Gastroesophageal sphincter (tissue), 4 donors: ENCODE results near the gene C9orf72. TPM values are rescaled to one million over a fixed set of nuclear protein-coding genes. Genes with fewer than 3 reads are reported as not detected.

Source experiments
- ATAC-seq: fragments of 150-250 bp; one replicate; pipeline ENCODE4 v1.9.1; 2016; ENCODE audit warnings: mild to moderate bottlenecking, moderate library complexity
- H3K27ac ChIP-seq, 4 donors: fragments of 200-600 bp; sonication (generic) in 3 of 4; 1 replicate in 3 of 4; 2 replicates in 1 of 4; pipeline ENCODE4 v1.5.1; 2016 to 2019
- H3K27me3 ChIP-seq: fragments of 200-600 bp; sonication (generic); one replicate; pipeline ENCODE4 v1.5.1; 2019
- H3K36me3 ChIP-seq, 2 donors: fragments of 200-600 bp; sonication (generic); one replicate each; pipeline ENCODE4 v1.5.1; 2019; ENCODE audit warnings: control low read depth in 1 of 2
- H3K4me1 ChIP-seq, 3 donors: fragments of 200-600 bp; sonication (generic); 1 replicate in 2 of 3; 2 replicates in 1 of 3; pipeline ENCODE4 v1.5.1; 2016 to 2019; ENCODE audit warnings: control low read depth in 2 of 3
- H3K4me3 ChIP-seq, 2 donors: fragments of 200-600 bp; sonication (generic); one replicate each; pipeline ENCODE4 v1.5.1; 2019; ENCODE audit warnings: mild to moderate bottlenecking in 1 of 2, moderate library complexity in 1 of 2
- H3K9me3 ChIP-seq, 3 donors: fragments of 200-600 bp; sonication (generic); one replicate each; pipeline ENCODE4 v1.5.1; 2017 to 2019; ENCODE audit warnings: control low read depth in 2 of 3
- CTCF ChIP-seq, 4 experiments: fragments of 200-600 bp in 2 of 4; fragments of 450-650 bp in 2 of 4; sonication (generic) in 1 of 4; IDR thresholded peaks; one replicate each; pipeline ENCODE4 v1.5.1; 2017 to 2019; ENCODE audit warnings: antibody characterized with exemption in 4 of 4, mild to moderate bottlenecking in 2 of 4, moderate library complexity in 2 of 4
- EP300 ChIP-seq: sonication (generic); formaldehyde crosslinking; IDR thresholded peaks from one replicate; pipeline ENCODE4 v1.6.1; 2017; ENCODE audit warnings: antibody characterized with exemption, mild to moderate bottlenecking
- POLR2A ChIP-seq, 2 donors: fragments of 450-650 bp; IDR thresholded peaks; one replicate each; pipeline ENCODE4 v1.6.1; 2017; ENCODE audit warnings: antibody characterized with exemption in 2 of 2, mild to moderate bottlenecking in 2 of 2, moderate library complexity in 1 of 2
- POLR2AphosphoS5 ChIP-seq: sonication (generic); formaldehyde crosslinking; IDR thresholded peaks from one replicate; pipeline ENCODE4 v1.6.1; 2017; ENCODE audit warnings: antibody characterized with exemption
- WGBS, 2 donors: methylation state at CpG; one replicate each; pipeline ENCODE4 v1.1.5; 2018; ENCODE audit warnings: low coverage in 1 of 2; 5-methylcytosine and 5-hydroxymethylcytosine counted together
- total RNA-seq, 4 donors: library from RNA; depleted of rRNA; stranded (reverse); fragments of >200 nt; gene quantifications; one replicate each; pipeline ENCODE4 v1.1.0, GENCODE V29; 2016

C9orf72 gene
- total RNA-seq, 4 donors from 2014 or later = 8.9 to 28.3 (median 16.0) TPM

DNA sequence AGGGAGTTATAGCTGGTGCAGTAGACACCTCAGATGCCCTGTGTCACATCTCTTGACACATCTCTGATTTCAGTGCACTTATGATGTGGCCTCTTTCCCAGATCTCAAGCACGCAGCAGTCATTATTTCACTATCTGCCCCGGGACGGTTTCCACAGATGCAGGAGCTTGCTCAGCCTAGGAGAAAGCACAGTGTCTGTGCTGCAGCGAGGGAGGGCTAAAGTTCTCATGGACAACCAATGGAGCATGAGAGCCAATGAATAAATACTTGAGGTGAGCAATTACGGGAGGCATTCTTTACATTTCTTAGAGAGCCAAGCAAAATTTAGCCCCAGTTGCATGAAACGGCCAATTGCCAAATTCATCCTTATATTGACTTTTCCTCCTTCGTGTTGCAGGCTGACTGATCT lies 36.2 kb downstream of the C9orf72 start:
- peak overlapping the region in 1 of 4 donors; percentile 93 for H3K27ac ChIP-seq
- ATAC-seq = no peak
- no peak overlapping the region for H3K4me3 ChIP-seq
- no peaks in the 10 kb centered on the region for H3K27me3 ChIP-seq
- H3K36me3 ChIP-seq = no peaks in the 10 kb centered on the region
- TF ChIP-seq POLR2AphosphoS5 = no peak
- TF ChIP-seq POLR2A (IDR thresholded peaks at IDR 0.05) = no peak
- TF ChIP-seq EP300 = no peak
- TF ChIP-seq CTCF (IDR thresholded peaks at IDR 0.05) = no peak
- peaks cover 17 to 90% (median 17%) of the 10 kb centered on the region in 3 donors for H3K4me1 ChIP-seq
- WGBS, 2 donors = 58 to 60% methylated on average over 4 of the region's 7 CpGs
- H3K9me3 ChIP-seq = no peaks in the 10 kb centered on the region

DNA sequence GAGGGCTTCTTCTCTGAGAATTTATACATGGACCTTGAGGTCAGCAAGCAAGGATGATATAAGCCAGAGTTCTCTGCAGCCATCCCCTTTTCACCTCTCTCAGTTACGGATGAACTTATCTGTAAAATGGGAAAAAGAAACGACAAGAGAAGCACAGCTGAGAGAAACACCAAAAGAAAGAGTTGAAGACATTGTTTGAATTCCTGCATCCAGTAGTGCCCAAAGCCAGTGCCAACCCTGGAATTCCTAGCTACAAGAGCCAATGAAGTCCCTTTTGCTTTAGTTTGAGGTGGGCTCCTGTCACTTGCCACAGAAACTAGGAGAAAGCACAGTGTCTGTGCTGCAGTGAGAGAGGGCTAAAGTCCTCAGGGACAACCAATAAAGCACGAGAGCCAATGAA lies 37.1 kb downstream of the C9orf72 start:
- peaks cover 17 to 87% (median 17%) of the 10 kb centered on the region in 3 donors for H3K4me1 ChIP-seq
- no peak for TF ChIP-seq CTCF (IDR thresholded peaks at IDR 0.05)
- TF ChIP-seq EP300 = no peak
- TF ChIP-seq POLR2AphosphoS5 = no peak
- TF ChIP-seq POLR2A (IDR thresholded peaks at IDR 0.05) = no peak
- H3K4me3 ChIP-seq = no peak overlapping the region

GRCh38 chr9:27535701-27536118 lies 37.6 kb downstream of the C9orf72 start:
- Histone ChIP-seq H3K9me3 (no peaks in the 10 kb centered on the region), H3K27ac (peak overlapping the region in 2 of 4 donors; percentile 12 to 28), H3K4me1 (peaks cover 13 to 87% (median 15%) of the 10 kb centered on the region in 3 donors), H3K4me3 (no peak overlapping the region), H3K27me3 (no peaks in the 10 kb centered on the region), H3K36me3 (no peaks in the 10 kb centered on the region)
- ATAC-seq = no peak
- TF ChIP-seq POLR2AphosphoS5 (no peak), EP300 (no peak), CTCF (IDR thresholded peaks at IDR 0.05) (no peak), POLR2A (IDR thresholded peaks at IDR 0.05) (no peak)
- 61 to 94% methylated on average over 2 of the region's 3 CpGs for WGBS, 2 donors

More for the DNA sequence above, 37.1 kb downstream of the C9orf72 start:
- Histone ChIP-seq H3K27ac (peak overlapping the region in 1 of 4 donors; percentile 12), H3K36me3 (no peaks in the 10 kb centered on the region), H3K9me3 (no peaks in the 10 kb centered on the region), H3K27me3 (no peaks in the 10 kb centered on the region)
- WGBS, 2 donors = 75% methylated on average over 3 of the region's 3 CpGs; no CpG with 5 or more reads in 1 of the 2 donors
- no peak for ATAC-seq

DNA sequence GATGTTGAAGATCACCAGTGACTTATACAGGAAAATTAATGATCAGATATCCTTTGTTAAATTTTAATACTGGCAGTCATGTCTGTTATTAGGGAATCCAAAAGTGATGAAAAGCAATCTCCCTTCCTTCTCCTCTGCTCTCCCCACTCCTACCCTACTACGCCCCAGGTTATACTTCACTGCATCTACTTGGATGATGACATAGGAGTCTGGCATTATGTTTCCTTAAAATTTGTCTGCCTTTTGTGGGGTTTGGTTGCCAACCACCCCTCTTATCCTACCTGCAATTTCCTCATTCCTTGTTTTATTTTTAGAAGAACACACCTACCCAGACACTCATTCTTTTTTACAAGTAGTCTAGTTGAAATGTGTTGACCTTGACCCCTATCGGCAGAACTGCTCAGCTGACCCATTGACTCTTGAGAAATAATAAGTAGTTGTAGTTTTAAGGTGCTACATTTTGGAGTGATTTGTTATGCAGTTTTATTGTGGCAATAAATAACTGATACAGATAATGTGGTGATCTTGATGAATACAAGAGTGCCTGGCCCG lies 38.5 kb downstream of the C9orf72 start:
- WGBS, 2 donors = 88 to 100% methylated on average over 1 to 3 of the region's 3 CpGs
- Histone ChIP-seq H3K27ac (peak overlapping the region in 3 of 4 donors; percentile 39 to 66 (median 61)), H3K4me3 (no peak overlapping the region), H3K4me1 (peaks cover 5 to 87% (median 10%) of the 10 kb centered on the region in 3 donors), H3K36me3 (no peaks in the 10 kb centered on the region), H3K27me3 (no peaks in the 10 kb centered on the region), H3K9me3 (no peaks in the 10 kb centered on the region)
- TF ChIP-seq EP300 (no peak), POLR2A (IDR thresholded peaks at IDR 0.05) (no peak), POLR2AphosphoS5 (no peak), CTCF (IDR thresholded peaks at IDR 0.05) (no peak)
- ATAC-seq = no peak

DNA sequence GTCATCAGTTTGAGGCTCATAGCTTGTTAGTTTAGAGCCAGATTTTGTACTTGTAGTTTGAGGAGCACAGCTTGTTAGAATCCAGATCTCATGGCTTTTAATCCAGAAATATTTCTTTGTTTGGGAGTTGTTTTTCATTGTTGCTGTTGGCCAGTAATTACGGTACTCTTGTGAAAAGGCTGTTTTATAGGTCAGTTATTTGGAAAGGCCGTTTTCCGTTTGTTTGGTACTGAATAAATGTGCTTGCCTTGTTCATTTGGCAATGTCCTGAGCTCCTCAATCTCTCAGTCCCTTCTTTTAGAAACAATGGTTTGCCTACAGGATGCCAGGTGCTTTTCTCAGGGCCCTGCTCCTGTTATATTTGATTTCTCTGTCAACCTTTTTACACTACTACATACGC lies 39.1 kb downstream of the C9orf72 start:
- H3K36me3 ChIP-seq = no peaks in the 10 kb centered on the region
- TF ChIP-seq POLR2A (IDR thresholded peaks at IDR 0.05) (no peak), POLR2AphosphoS5 (peak; percentile 56)
- no peak overlapping the region for H3K4me3 ChIP-seq
- WGBS, 2 donors = 40 to 61% methylated on average over 4 of the region's 4 CpGs
- H3K9me3 ChIP-seq = no peaks in the 10 kb centered on the region
- peak overlapping the region; percentile 41 to 66 (median 52) for H3K27ac ChIP-seq
- no peaks in the 10 kb centered on the region for H3K27me3 ChIP-seq
- peaks cover under 1 to 83% (median 7%) of the 10 kb centered on the region in 3 donors for H3K4me1 ChIP-seq
- peak; percentile 50 for ATAC-seq
